D721Med (cell line): Measurements from ENCODE around the gene PLCH2.
A peak's percentile ranks its signal among the peaks of the same experiment; 100 is the strongest.

Experiments
- DNase-seq: peaks from one replicate; pipeline ENCODE4 v3.0.0; 2011; ENCODE audit warnings: low spot score; ENCODE audit not compliant: insufficient read length
- FAIRE-seq: peaks from 2 replicates; lab custom pipeline; 2011; peaks lifted over from hg19 to GRCh38; lab: Jason Lieb, UNC
- TF ChIP-seq, protein P1 (sequence below): IDR thresholded peaks from 2 replicates; pipeline ENCODE4 v1.5.1; 2012; ENCODE audit warnings: mild to moderate bottlenecking, control low read depth; ENCODE audit not compliant: insufficient read depth; ENCODE audit errors: missing control alignments

PLCH2 gene

DNA sequence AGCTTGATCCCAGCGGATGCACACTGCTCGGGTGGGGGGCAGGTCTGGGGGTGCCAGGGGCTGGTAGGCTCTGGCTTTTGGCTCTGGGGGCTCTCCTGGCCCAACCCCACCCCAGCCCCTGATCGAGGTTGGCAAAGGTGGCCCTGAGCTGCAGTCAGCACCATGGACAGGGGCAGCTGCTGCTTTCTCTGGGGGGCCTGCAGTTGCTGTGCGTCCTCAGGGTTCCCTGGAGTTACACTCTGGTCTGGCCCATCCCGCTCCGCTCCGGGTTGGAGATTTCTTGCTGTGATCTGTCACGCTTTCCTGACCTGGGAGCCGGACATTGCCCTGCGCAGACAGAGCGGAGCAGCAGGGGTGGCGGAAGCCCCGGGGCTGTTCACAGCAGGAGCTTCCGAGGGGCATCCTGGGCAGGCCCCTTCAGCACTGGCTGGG is 8.0 kb upstream of the PLCH2 start:
- TF ChIP-seq, protein P1, sequence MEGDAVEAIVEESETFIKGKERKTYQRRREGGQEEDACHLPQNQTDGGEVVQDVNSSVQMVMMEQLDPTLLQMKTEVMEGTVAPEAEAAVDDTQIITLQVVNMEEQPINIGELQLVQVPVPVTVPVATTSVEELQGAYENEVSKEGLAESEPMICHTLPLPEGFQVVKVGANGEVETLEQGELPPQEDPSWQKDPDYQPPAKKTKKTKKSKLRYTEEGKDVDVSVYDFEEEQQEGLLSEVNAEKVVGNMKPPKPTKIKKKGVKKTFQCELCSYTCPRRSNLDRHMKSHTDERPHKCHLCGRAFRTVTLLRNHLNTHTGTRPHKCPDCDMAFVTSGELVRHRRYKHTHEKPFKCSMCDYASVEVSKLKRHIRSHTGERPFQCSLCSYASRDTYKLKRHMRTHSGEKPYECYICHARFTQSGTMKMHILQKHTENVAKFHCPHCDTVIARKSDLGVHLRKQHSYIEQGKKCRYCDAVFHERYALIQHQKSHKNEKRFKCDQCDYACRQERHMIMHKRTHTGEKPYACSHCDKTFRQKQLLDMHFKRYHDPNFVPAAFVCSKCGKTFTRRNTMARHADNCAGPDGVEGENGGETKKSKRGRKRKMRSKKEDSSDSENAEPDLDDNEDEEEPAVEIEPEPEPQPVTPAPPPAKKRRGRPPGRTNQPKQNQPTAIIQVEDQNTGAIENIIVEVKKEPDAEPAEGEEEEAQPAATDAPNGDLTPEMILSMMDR = no peak
- DNase-seq = no peak
- FAIRE-seq = no peak

DNA sequence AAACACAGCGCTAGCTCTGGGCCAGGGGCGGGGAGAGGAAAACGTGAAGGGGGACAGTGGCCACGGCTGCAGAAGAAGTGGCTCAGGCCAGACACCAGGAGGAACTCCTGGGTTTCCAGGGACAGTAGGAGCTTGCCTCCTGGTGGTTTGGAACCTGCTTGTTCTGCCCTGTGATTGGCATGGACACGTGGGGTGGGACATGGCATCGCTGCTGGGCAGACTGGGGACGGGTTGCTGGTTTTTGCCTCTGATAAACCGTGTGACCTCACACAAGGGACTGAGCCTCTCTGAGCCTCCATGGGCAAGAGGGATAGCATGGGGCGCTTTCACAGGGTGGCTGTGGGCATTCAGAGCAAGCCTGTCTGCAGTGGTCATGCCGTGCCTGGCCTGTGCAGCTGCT is 7.5 kb upstream of the PLCH2 start:
- DNase-seq (no peak), FAIRE-seq (no peak)
- TF ChIP-seq, protein P1 = no peak

DNA sequence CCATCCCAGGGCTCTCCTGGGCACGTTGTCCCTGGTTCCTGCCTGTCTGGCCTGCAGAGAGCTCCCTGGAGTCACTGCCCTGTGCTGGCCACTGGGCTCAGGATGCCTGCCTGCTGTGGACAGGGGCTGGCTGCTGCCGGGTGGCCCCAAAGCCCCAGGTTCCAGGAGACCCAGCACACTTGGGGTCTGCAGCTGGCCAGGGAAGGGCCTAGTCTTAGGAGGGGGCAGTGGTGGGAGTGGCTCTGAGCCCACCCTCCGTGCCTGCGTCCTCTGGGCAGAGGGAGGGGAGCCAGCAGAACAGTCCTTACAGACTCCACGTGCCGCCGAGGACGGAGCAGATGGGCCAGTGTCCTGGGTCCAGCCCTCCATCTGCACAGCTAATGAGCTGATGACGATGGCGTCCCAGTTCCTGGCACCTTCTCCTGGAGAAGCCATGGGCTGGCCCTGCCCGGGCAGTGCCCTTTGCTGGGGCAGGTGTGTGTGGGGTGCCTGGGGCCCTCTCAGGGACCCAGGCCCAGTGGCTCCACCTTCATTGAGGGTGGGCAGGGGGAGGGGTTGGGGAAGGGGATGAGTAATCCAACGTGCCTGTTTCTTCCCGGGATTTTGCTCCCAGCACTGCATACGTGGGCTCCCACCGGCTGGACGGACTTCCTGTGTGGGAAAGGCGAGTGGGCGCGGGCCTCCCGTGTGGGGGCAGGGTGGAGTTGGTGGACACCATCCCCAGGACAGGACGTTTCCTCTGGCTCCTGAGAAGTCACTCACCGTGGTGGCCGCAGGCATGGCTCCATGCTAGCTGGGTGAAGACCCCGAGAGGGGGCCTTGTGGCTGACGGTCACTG is 6.8 kb upstream of the PLCH2 start:
- TF ChIP-seq, protein P1 = no peak
- DNase-seq (no peak), FAIRE-seq (no peak)

DNA sequence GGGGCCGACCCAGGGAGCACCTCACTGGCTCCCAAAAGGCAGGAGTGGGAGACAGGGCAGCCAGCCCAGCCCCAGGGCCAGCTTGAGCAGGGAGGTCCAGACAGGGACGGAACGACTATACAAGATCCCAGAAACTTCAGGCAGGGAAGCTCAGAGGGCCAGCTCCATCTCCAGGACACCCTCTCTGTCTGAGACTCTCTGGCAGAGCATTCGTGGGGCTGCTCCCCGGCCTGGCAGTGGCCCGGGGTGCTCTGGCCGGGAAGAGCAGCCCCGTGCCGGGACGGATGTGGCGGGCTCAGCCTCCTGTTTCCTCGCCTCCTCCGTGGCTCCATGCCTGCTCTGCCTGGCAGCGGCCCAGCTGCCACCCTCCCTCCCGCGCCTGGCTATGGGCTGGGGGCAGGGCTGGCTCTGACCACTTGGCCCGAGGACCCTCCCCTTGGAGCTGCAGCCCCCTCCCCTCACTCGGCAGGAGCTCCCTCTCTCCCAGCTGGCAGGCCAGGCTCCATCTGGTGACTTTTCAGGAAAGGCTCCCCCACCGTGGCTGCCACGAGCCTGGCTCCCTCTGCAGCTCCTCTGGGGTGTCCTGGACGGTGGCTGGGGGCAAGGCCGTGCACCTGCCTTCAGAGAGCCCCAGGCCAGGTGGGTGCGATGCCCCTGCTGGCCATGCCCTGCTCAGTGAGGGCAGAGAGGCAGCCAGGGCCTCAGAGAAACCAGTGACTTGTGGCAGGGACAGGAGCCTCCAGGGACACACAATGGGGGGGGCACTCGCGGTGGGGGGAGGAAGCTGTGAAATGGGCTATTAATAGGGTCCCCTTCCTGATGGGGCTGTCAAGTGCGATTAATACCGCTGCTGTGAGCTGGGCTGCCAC is 5.6 kb upstream of the PLCH2 start:
- no peak for FAIRE-seq
- DNase-seq = no peak
- TF ChIP-seq, protein P1 = no peak

DNA sequence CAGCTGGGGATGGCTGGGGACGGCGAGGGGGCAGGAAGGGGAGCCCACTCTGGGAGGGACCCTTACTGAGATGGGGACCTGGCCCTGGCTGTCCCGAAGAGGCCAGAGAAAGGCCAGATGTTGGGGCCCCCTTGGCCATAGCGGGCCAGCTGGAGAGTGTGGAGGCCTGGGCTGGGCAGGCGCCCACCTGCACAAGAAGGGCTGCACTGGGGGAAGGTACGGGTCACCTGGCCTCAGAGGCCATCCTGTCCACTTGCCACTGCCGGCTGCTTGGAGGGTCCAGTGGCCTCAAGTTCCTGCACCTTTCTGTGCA is 5.0 kb upstream of the PLCH2 start:
- no peak for FAIRE-seq
- no peak for DNase-seq
- TF ChIP-seq, protein P1 = no peak

DNA sequence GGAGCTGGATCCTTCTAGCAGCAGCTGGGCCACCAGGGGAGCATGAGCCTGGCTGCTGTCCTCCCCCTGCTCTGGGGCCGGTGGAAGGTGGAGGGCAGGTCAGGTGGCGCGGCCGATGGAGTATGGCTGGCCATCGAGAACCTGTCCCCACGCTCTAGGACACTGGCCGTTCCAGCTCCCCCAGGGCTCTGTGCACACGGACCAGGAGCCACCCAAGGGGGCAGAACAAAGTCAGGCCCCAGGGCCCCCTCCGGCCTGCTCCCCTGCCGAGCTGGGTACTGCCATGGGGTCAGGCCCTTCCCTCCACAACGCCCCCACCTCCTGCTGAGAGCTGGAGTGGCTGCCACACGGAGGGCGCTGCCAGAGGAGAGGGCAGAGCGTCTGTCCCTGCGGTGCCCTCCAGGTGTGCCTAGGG is 4.5 kb upstream of the PLCH2 start:
- FAIRE-seq (no peak), DNase-seq (no peak)
- TF ChIP-seq, protein P1 = no peak

DNA sequence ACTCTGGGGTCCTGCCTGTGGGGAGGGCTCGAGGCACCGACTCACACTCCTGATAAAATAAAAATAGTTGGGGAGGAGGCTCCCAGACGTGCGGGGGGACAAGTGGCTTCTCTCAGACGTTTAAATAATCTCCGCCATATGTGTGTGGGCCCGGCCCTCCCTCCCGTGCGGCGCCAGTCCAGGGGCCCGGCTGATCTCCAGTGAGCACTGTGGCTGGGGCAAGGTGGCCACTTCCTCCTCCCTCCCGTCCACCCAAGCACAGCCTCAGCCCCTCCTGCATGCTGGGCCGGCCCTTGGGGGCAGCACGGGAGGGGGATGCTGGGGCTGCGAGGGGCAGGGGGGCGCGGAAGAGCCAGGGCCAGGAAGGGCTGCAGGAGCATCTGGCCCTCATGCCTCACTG is 4.0 kb upstream of the PLCH2 start:
- FAIRE-seq (no peak), DNase-seq (peak; percentile 68)

More for the DNA sequence above, 4.0 kb upstream of the PLCH2 start:
- TF ChIP-seq, protein P1 = no peak
